Measurements from ENCODE around the gene DEFB121.
"Not testable (repeated sequence)": the region's sequence is repeated elsewhere in the genome, so short reads cannot be mapped to it uniquely, and the experiment has no call there.

Gene DEFB121

GRCh38 chr20:31406115-31406514 is at the start of gene DEFB121:
TSS of gene DEFB121 (minus strand) at chr20:31406215. CDS start at chr20:31406152, 63 bp downstream.
- H3K9me3 Mint-ChIP-seq = no peaks in the 10 kb centered on the region
- no peaks in the 10 kb centered on the region for H3K4me1 Mint-ChIP-seq (ENCODE audit: low read depth)

GRCh38 chr20:31454361-31454760 is 48.3 kb upstream of the DEFB121 start:
- Mint-ChIP-seq H3K27ac (no peak overlapping the region), H3K4me3 (no peak overlapping the region), H3K27me3 (peaks cover 13% of the 10 kb centered on the region), H3K4me1 (ENCODE audit: low read depth) (no peaks in the 10 kb centered on the region), H3K36me3 (ENCODE audit: low read depth) (no peaks in the 10 kb centered on the region), H3K9me3 (no peaks in the 10 kb centered on the region)
- intact Hi-C loops (cut with micrococcal nuclease) = no loop called here

More at GRCh38 chr20:31406115-31406514, at the start of gene DEFB121:
- intact Hi-C loops (cut with micrococcal nuclease) = no loop called here
- H3K36me3 Mint-ChIP-seq (ENCODE audit: low read depth) = no peaks in the 10 kb centered on the region
- no peaks in the 10 kb centered on the region for H3K27me3 Mint-ChIP-seq
- no peak within 1 kb of the TSS for H3K27ac Mint-ChIP-seq
- H3K4me3 Mint-ChIP-seq = no peak within 1 kb of the TSS

GRCh38 chr20:31452575-31452974 is 46.6 kb upstream of the DEFB121 start:
- H3K4me1 Mint-ChIP-seq (ENCODE audit: low read depth) = no peaks in the 10 kb centered on the region
- peaks cover 7% of the 10 kb centered on the region for H3K27me3 Mint-ChIP-seq
- intact Hi-C loops (cut with micrococcal nuclease) = no loop called here
- H3K4me3 Mint-ChIP-seq = no peak overlapping the region
- no peak overlapping the region for H3K27ac Mint-ChIP-seq
- H3K9me3 Mint-ChIP-seq = no peaks in the 10 kb centered on the region
- H3K36me3 Mint-ChIP-seq (ENCODE audit: low read depth) = no peaks in the 10 kb centered on the region

GRCh38 chr20:31449511-31450414 is 43.7 kb upstream of the DEFB121 start:
- intact Hi-C loops (cut with micrococcal nuclease) = no loop called here
- Mint-ChIP-seq H3K9me3 (no peaks in the 10 kb centered on the region), H3K4me1 (ENCODE audit: low read depth) (no peaks in the 10 kb centered on the region), H3K4me3 (no peak overlapping the region), H3K27me3 (peaks cover 7% of the 10 kb centered on the region), H3K36me3 (ENCODE audit: low read depth) (no peaks in the 10 kb centered on the region), H3K27ac (no peak overlapping the region)

GRCh38 chr20:31446084-31446819 is 40.2 kb upstream of the DEFB121 start:
- H3K4me1 Mint-ChIP-seq (ENCODE audit: low read depth) = no peaks in the 10 kb centered on the region
- H3K4me3 Mint-ChIP-seq = no peak overlapping the region
- no peak overlapping the region for H3K27ac Mint-ChIP-seq
- H3K27me3 Mint-ChIP-seq = peaks cover 2% of the 10 kb centered on the region
- intact Hi-C loops (cut with micrococcal nuclease) = no loop called here
- H3K9me3 Mint-ChIP-seq = no peaks in the 10 kb centered on the region
- H3K36me3 Mint-ChIP-seq (ENCODE audit: low read depth) = no peaks in the 10 kb centered on the region

- H3K4me3 Mint-ChIP-seq = no peak within 1 kb of the TSS
- H3K27me3 Mint-ChIP-seq = peaks cover 8% of the 10 kb centered on the region
- intact Hi-C loops (cut with micrococcal nuclease) = no loop called here
- H3K27ac Mint-ChIP-seq = no peak within 1 kb of the TSS
- H3K9me3 Mint-ChIP-seq = no peaks in the 10 kb centered on the region
- no peaks in the 10 kb centered on the region for H3K36me3 Mint-ChIP-seq (ENCODE audit: low read depth)
- H3K4me1 Mint-ChIP-seq (ENCODE audit: low read depth) = no peaks in the 10 kb centered on the region
Measured at GRCh38 chr20:31440012-31440659, 34.1 kb upstream of the DEFB121 start, which contains the start of gene DEFB123. TSS of gene DEFB123 (plus strand) at chr20:31440632. CDS start at chr20:31440699, 67 bp downstream.

GRCh38 chr20:31430568-31431115 is 24.6 kb upstream of the DEFB121 start:
- Mint-ChIP-seq H3K36me3 (ENCODE audit: low read depth) (no peaks in the 10 kb centered on the region), H3K4me3 (no peak overlapping the region), H3K4me1 (ENCODE audit: low read depth) (no peaks in the 10 kb centered on the region), H3K27me3 (peaks cover 5% of the 10 kb centered on the region), H3K27ac (no peak overlapping the region), H3K9me3 (no peaks in the 10 kb centered on the region)
- intact Hi-C loops (cut with micrococcal nuclease) = no loop called here

- intact Hi-C loops (cut with micrococcal nuclease); H3K4me3 Mint-ChIP-seq; H3K27me3 Mint-ChIP-seq; H3K27ac Mint-ChIP-seq; H3K4me1 Mint-ChIP-seq (ENCODE audit: low read depth); H3K36me3 Mint-ChIP-seq (ENCODE audit: low read depth); H3K9me3 Mint-ChIP-seq: not testable (repeated sequence)
Measured at GRCh38 chr20:31427576-31427975, 21.6 kb upstream of the DEFB121 start.

- H3K4me1 Mint-ChIP-seq (ENCODE audit: low read depth); H3K4me3 Mint-ChIP-seq; H3K36me3 Mint-ChIP-seq (ENCODE audit: low read depth); H3K27me3 Mint-ChIP-seq; intact Hi-C loops (cut with micrococcal nuclease); H3K9me3 Mint-ChIP-seq; H3K27ac Mint-ChIP-seq: not testable (repeated sequence)
Measured at GRCh38 chr20:31426891-31427551, 21.0 kb upstream of the DEFB121 start.

GRCh38 chr20:31425797-31426196 is 19.8 kb upstream of the DEFB121 start:
- Mint-ChIP-seq H3K4me1 (ENCODE audit: low read depth) (no peaks in the 10 kb centered on the region), H3K36me3 (ENCODE audit: low read depth) (no peaks in the 10 kb centered on the region), H3K27ac (no peak overlapping the region), H3K27me3 (peaks cover 5% of the 10 kb centered on the region), H3K4me3 (no peak overlapping the region), H3K9me3 (no peaks in the 10 kb centered on the region)
- intact Hi-C loops (cut with micrococcal nuclease) = no loop called here

- H3K4me3 Mint-ChIP-seq = no peak overlapping the region
- peaks cover 8% of the 10 kb centered on the region for H3K27me3 Mint-ChIP-seq
- no peak overlapping the region for H3K27ac Mint-ChIP-seq
- H3K36me3 Mint-ChIP-seq (ENCODE audit: low read depth) = no peaks in the 10 kb centered on the region
- H3K4me1 Mint-ChIP-seq (ENCODE audit: low read depth) = no peaks in the 10 kb centered on the region
- intact Hi-C loops (cut with micrococcal nuclease) = no loop called here
- H3K9me3 Mint-ChIP-seq = no peaks in the 10 kb centered on the region
Measured at GRCh38 chr20:31418307-31418706, 12.3 kb upstream of the DEFB121 start.

GRCh38 chr20:31415653-31416052 is 9.6 kb upstream of the DEFB121 start:
- no peak overlapping the region for H3K4me3 Mint-ChIP-seq
- H3K9me3 Mint-ChIP-seq = no peaks in the 10 kb centered on the region
- H3K4me1 Mint-ChIP-seq (ENCODE audit: low read depth) = no peaks in the 10 kb centered on the region
- intact Hi-C loops (cut with micrococcal nuclease) = no loop called here
- no peaks in the 10 kb centered on the region for H3K36me3 Mint-ChIP-seq (ENCODE audit: low read depth)
- no peak overlapping the region for H3K27ac Mint-ChIP-seq
- peaks cover 5% of the 10 kb centered on the region for H3K27me3 Mint-ChIP-seq

- intact Hi-C loops (cut with micrococcal nuclease) = no loop called here
- Mint-ChIP-seq H3K4me1 (ENCODE audit: low read depth) (no peaks in the 10 kb centered on the region), H3K4me3 (no peak overlapping the region), H3K9me3 (no peaks in the 10 kb centered on the region), H3K27ac (no peak overlapping the region), H3K36me3 (ENCODE audit: low read depth) (no peaks in the 10 kb centered on the region), H3K27me3 (peaks cover 3% of the 10 kb centered on the region)
Measured at GRCh38 chr20:31414381-31414780, 8.4 kb upstream of the DEFB121 start.

Measured in dendritic cell treated with granulocyte-macrophage colony-stimulating factor and Interleukin-4, amounts not matched to agents 40 ng/mL and 50 ng/mL, for 4 days (primary cell).